22Rv1 (cell line): Measurements from ENCODE around the gene PCLAF.

ENCODE experiments used
- H3K27ac ChIP-seq: fragments of 450-650 bp; 2 replicates; pipeline ENCODE4 v1.5.1; 2017
- CTCF ChIP-seq: fragments of 450-650 bp; IDR thresholded peaks from 2 replicates; pipeline ENCODE4 v1.5.1; 2017; ENCODE audit warnings: mild to moderate bottlenecking
- ZFX ChIP-seq: fragments of 450-650 bp; IDR thresholded peaks from 2 replicates; pipeline ENCODE4 v1.6.1; 2017; ENCODE audit warnings: antibody characterized with exemption, borderline replicate concordance

Gene PCLAF

DNA sequence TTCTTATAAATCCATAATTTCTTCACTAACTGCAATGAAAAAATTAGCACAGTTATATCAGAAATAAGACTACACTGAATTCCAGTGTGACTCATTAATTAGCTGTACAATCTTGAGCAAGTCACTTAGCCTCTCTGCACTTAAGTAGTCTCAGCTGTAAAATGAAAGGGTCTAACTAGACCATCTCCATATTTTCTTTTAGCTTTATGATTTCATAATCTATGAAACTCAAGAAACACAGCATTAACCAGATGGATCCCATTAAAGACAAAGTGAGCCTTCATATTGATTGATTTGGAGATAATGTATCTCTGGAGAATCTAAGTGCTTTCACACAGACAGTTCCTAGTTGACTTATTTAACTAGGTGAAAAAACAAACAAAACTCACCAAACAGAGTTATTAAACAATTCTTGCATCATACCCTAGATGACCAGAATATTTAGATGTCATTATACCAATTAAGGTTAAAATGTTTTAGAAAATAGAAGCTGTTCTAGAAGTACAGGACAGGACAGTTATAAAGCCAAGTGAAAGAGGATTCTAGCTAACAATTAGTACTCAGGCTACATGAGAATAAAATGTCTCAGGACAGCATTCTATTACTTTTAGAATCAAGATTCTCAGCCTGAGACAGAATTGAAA is 36.5 kb downstream of the PCLAF start:
- no peak overlapping the region for H3K27ac ChIP-seq

GRCh38 chr15:64343841-64344240 is 37.4 kb downstream of the PCLAF start:
- TF ChIP-seq CTCF (no peak), ZFX (no peak)
- H3K27ac ChIP-seq: no peak overlapping the region

More for the DNA sequence above, 36.5 kb downstream of the PCLAF start:
- TF ChIP-seq CTCF (no peak), ZFX (no peak)

DNA sequence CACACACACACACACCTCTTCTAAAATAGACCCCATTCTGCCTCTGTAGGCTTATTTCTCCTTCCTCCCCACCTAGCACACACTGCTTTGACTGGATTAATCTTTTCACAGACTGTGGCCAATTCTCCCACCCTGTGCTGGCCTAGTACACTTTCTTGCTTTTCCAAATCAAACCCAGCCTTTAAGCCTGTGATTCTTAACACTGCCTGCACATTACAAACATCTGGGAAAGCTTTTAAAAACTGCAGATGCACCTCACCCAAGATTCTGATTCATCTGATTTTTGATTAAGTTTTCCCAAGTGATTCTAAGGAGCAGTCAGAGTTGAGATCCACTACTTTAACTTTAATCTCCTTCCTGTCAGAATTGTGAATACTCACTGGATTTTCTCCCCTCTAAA is 38.0 kb downstream of the PCLAF start:
- H3K27ac ChIP-seq: no peak overlapping the region
- TF ChIP-seq ZFX (no peak), CTCF (no peak)

DNA sequence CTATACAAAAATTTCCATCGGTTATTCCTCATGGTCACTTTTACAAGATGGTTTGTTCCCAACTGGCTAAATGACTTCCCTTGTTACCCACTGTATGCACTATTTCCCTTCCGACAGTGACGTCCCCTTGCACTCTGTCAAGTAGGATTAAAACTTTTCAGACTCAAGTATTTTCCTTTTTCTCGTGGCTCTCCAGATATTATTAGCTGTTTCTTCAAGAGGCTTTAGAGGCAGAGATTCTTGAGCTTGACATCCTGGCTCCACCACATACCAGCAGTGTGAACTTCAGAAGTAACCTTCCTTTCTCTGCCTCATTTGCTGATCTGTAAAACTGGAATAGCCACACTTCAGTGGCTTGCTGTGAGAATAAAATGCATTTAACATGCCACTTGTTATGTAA is 39.3 kb downstream of the PCLAF start:
- H3K27ac ChIP-seq: no peak overlapping the region
- TF ChIP-seq CTCF: no peak
- TF ChIP-seq ZFX: no peak

GRCh38 chr15:64340355-64340754 is 40.9 kb downstream of the PCLAF start:
- H3K27ac ChIP-seq: no peak overlapping the region
- TF ChIP-seq ZFX: no peak
- no peak for TF ChIP-seq CTCF

DNA sequence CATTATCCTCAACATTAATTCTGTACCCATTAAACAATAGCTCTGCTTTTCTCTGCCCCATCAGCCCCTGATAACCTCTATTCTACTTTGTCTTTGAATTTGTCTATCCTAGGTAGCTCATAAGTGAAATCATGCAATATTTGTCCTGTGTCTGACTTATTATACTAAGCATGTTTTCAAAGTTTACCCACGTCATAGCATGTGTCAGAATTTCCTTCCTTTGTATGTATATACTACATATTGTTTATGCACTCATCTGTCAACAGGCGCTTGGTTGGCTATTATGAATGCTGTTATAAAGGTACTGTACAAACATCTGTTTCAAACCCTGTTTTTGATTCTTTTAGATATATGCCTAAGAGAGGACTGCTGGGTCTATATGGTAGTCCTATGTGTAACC is 43.5 kb downstream of the PCLAF start:
- TF ChIP-seq CTCF (no peak), ZFX (no peak)
- no peak overlapping the region for H3K27ac ChIP-seq

DNA sequence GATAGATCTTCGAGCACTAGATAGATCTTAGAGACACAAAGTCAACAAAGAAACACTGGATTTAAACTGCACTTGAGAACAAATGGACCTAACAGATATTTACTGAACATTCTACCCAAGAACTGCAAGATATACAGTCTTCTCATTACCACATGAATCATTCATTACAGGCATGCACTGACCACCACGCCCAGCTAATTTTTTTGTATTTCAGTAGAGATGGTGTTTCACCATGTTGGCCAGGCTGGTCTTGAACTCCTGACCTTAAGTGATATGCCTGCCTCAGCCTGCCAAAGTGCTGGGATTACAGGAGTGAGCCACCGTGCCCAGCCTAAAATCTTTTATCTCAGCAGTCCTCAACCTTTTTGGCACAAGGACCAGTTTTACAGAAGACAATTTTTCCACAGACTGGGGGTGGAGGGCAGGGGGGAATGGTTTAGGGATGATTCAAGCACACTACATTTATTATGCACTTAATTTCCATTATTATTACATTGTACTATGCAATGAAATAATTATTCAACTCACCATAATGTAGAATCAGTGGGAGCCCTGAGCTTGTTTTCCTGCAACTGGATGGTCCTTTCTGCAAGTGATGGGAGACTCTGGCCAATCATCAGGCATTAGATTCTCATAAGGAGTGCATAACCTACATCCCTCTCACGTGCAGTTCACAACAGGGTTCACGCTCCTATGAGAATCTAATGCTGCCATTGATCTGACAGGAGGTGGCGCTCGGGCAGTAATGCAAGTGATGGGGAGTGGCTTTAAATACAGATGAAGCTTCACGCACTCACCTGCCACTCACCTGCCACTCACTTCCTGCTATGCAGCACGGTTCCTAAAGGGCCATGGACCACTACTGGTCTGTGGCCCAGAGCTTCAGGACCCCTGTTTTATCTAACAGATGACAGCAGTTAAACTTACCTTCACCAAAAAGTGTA is 47.0 kb downstream of the PCLAF start:
- no peak overlapping the region for H3K27ac ChIP-seq
- TF ChIP-seq ZFX (no peak), CTCF (peak; percentile 25)
